ENCODE measurements around the gene GVQW3. TPM values are rescaled to one million over a fixed set of nuclear protein-coding genes. Genes with fewer than 3 reads are reported as not detected.
"Not testable (repeated sequence)": the region's sequence is repeated elsewhere in the genome, so short reads cannot be mapped to it uniquely, and the experiment has no call there.

The GVQW3 gene
- total RNA-seq, 1 experiment from 2014 or later = 1.4 TPM

GRCh38 chr11:76385903-76386302 lies 4.8 kb downstream of the GVQW3 start:
- no peak for DNase-seq (ENCODE audit: low read depth)

DNA sequence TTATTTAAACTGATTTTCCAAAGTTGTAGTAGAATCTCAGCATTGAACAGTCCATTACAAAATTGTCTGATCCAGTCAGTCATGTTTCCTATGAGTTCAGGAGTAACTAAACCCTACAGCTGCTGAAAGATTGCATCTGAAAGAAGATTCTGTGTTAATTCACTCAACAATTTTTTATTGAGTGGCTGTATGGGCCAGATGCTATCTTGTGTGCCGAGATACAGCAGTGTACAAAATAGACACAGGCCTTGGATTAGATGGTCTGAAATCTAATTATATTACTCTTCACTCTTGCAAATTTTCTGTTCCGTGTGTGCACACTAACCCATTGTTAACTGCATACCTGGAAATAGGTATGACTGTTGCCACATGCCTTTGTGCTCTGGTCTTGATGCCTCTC lies 7.3 kb downstream of the GVQW3 start:
- DNase-seq (ENCODE audit: low read depth) = no peak

GRCh38 chr11:76391021-76391420 lies 9.9 kb downstream of the GVQW3 start:
- no peak for DNase-seq (ENCODE audit: low read depth)

- DNase-seq (ENCODE audit: low read depth) = no peak
Observed at GRCh38 chr11:76391811-76392475, 10.8 kb downstream of the GVQW3 start.

DNA sequence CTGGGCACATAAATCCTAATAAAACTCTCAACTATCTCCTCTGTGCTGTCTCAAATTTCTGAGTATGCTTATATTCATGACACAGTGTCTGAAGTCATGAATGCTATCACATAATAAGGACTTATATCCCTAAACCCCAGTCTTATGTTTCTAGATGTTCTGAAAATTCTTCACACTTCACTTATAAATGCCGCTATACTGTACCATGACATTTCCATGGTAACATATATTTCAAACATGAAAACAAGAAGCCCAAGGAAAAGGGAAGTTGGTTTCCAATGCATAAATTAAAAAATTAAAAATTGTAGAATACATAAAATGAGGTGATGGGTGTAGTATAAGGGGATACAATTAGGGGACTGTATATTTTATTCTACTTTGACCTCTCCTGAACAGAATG lies 11.7 kb downstream of the GVQW3 start:
- no peak for DNase-seq (ENCODE audit: low read depth)

GRCh38 chr11:76394411-76394810 lies 13.3 kb downstream of the GVQW3 start:
- DNase-seq (ENCODE audit: low read depth) = no peak

DNA sequence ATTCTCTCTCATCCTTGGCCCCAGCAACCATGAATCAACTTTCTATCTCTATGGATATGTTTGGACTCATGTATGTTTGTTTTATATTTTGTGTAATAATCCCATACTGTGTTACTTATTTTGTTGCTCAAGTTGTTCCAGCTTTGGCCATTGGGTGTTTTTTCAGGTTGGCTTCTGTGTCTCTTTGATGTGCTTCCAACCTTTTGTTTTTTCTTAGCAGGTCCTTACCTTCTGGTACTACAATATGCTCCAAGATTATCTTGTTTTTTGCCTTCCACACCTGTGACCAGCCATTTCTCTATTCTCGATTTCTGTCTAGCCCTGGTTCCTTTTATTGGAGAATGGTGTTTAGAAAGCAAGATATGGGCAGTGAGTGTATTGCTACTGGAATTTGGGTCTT lies 14.2 kb downstream of the GVQW3 start:
- DNase-seq (ENCODE audit: low read depth) = no peak

- DNase-seq (ENCODE audit: low read depth) = no peak
Observed at GRCh38 chr11:76397383-76397782, 16.3 kb downstream of the GVQW3 start.

DNA sequence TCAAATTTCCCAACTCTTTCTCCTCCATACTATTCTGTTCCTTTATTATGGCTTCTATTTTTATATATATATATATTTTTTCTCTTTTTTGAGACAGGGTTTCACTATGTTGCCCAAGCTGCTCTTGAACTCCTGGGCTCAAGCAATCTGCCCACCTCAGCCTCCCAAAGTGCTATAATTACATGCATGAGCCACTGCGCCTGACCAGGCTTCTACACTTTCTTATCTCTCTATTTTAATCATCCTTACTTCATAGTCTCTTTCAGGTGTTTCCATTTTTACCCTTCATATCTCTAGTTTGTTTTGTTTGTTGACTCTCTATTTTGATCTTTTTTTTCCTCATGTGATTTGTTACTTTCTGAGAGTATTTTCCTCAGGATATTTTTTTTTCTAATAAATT lies 19.8 kb downstream of the GVQW3 start:
- DNase-seq (ENCODE audit: low read depth) = no peak

DNA sequence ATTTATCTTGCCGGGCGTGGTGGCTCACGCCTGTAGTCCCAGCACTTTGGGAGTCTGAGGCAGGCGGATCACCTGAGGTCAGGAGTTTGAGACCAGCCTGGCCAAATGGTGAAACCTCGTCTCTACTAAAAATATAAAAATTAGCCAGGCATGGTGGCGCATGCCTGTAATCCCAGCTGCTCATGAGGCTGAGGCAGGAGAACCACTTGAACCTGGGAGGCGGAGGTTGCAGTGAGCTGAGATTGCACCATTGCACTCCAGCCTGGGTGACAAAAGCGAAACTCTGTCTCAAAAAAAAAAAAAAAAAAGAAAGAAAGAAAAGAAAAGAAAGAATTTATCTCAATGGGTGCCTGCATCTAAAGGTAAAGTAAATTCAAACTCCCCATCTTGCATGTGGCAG lies 20.4 kb downstream of the GVQW3 start:
- not testable (repeated sequence) for DNase-seq (ENCODE audit: low read depth)

DNA sequence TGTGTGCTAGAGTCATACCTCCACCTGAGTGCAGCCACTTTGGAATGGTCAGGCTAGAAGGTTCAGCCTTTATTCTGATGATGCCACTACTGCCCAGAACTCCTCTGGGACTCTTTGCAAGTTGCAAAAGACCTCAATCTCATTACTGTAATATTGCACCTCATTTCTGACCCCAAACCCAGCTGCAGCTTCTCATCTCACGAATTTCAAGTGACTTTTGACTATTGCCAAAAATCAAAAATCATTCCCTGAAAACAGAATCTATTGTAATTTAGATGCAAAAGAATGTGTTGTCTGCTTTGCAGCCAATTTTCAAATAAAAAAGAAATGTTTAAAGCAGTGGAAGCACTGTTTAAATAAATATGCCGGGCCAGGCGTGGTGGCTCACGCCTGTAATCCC lies 25.2 kb downstream of the GVQW3 start:
- no peak for DNase-seq (ENCODE audit: low read depth)

GRCh38 chr11:76408171-76408965 lies 27.2 kb downstream of the GVQW3 start:
- DNase-seq (ENCODE audit: low read depth) = no peak

DNA sequence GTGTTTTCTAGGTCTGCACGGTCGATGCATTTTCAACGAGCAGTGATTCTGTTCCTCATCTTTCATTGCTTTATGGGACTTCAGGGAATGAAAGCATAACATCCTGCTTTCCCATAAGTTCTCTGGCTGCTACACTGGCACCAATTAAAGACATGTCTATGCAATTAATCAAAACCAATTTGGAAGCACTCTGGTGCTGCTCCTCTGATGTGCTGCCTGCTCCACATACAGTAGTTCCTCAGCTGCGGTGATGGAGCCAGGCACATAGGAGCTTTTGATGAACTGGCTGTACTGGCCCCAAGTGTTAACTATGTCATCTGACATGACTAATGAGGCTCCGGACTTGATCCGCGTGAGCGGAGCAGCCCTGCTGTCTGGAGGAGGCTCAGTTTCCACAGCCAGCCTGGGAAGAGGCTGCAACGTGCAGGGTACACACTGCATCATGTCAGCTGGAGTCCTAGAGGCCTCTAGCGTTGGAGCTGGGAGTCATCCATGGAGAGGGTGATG lies 29.8 kb downstream of the GVQW3 start:
- DNase-seq (ENCODE audit: low read depth) = no peak

DNA sequence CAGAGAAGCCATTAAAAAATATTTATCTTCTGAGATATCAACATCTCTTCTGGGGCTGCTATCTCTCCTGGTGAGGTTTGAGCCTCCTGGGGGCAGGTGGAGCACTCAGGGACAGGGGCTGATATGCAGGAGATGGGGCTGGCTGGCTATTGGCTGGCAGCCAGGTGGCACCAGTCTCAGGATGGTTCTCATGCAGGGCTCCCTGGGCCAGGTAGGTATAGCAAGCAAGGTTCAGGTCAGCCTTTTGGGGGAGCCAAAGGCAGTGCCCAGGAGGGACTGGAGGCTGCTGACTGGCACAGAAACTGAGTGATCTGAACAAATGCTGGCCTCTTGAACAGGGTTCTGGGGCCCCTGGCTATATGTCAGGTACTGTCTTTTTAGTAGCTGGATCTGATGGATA lies 34.0 kb downstream of the GVQW3 start:
- DNase-seq (ENCODE audit: low read depth) = no peak

DNA sequence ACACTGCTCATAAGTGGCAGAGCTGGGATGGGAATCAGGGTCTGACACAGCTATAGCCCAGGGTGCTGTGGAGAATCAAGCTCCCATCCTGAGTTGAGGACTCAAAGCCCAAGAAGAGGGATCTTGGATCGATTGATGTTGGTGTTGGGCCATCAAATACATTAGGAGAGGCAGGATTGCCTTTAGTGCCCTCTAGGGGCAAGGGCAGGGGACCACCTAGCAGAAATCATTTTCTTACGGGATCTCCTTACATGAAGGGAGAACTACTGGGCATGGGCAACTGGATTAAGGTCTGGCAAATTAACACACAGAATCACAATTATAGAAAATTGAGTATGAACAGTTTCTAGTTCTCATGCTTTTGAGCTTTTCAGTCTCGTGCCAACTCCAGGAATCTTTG lies 38.8 kb downstream of the GVQW3 start:
- DNase-seq (ENCODE audit: low read depth) = no peak

DNA sequence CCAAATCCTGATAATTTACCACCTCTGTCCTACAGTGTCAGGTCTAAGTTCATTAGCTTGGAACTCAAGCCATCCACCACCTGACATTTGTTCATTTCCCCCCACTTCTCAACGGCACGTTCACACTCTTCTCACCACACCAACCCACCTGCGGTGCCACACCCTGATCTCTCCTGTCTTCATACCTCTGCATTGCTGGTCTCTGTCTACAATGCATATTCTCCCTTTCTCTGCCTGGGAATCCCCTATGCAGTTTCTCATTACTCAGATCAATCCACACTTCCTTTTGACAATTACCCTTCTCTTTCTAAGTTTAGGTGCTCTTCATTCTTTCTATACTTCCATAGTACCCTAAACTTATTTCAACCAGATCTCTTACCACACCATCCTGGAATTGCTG lies 43.3 kb downstream of the GVQW3 start:
- DNase-seq (ENCODE audit: low read depth) = no peak

GRCh38 chr11:76424891-76425290 lies 43.8 kb downstream of the GVQW3 start:
- DNase-seq (ENCODE audit: low read depth) = no peak

GRCh38 chr11:76426660-76427059 lies 45.5 kb downstream of the GVQW3 start:
- no peak for DNase-seq (ENCODE audit: low read depth)

- no peak for DNase-seq (ENCODE audit: low read depth)
Observed at GRCh38 chr11:76436020-76436419, 54.9 kb downstream of the GVQW3 start.

DNA sequence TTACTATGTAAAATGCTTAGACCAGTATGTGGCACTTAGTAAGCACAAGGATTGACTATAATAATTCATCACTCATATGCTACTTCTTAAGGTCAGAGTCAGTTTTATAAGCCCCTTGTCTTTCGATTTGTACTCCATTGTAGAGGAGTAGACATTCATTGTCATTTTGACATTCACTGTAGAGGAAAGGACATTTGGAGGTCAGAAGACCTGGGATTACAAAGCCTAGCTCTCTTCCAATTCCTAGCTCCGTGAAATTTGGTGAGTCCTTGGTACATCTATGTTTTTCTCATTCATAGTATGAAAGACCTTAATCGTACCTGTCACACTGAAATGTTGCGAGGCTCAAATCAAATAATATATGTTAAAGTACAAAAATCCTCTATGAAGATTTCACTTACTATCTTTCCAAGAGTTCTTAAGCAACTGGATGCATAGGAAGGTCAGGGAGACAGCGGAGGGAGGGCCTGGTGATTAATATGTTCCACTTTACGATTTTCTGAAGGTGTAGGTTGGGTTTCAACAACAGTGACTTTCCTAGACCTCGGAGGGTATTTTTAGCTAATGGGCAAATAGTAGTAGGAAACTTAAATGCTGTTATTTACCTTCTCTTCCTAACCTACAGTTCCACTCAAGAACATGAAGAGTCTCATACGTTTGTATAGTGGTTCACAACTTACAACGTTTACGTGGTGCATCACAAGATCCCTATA lies 62.3 kb downstream of the GVQW3 start:
- DNase-seq (ENCODE audit: low read depth) = no peak

DNA sequence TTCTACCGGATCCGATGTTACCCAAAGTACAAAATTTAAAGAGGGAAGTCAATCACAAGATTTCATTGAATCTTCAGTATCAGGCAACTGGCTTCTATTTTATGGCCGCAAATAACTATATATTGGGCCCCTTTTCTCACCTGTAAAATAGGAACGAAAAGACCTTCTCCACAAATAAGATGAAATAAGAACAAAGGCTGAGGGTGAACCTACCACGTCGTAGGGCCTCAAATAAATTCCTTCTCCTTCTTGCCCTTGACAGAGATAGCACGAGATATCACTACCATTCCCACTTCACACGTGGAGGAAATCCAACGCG lies 62.9 kb downstream of the GVQW3 start:
- no peak for DNase-seq (ENCODE audit: low read depth)

GRCh38 chr11:76444384-76445120 lies 63.4 kb downstream of the GVQW3 start, which contains the start of gene EMSY:
Gene EMSY (plus strand): TSS chr11:76445018. CDS start chr11:76446939, 1,921 bp downstream.
- DNase-seq (ENCODE audit: low read depth) = peak; percentile 99

Measured in M059J (cell line).